Activated CD4-positive, alpha-beta T cell treated with anti-CD3 and anti-CD28 coated beads, Interleukin-2, Interleukin-4, amounts not matched to agents 100 ng/mL and 50 ng/mL, durations not matched to agents 16 hours and 8 hours (primary cell): ENCODE data around the gene LCP2.

Source experiments
- DNase-seq: peaks from one replicate; pipeline ENCODE4 v3.0.0-alpha.2; 2020; ENCODE audit warnings: low spot score

The LCP2 gene

DNA sequence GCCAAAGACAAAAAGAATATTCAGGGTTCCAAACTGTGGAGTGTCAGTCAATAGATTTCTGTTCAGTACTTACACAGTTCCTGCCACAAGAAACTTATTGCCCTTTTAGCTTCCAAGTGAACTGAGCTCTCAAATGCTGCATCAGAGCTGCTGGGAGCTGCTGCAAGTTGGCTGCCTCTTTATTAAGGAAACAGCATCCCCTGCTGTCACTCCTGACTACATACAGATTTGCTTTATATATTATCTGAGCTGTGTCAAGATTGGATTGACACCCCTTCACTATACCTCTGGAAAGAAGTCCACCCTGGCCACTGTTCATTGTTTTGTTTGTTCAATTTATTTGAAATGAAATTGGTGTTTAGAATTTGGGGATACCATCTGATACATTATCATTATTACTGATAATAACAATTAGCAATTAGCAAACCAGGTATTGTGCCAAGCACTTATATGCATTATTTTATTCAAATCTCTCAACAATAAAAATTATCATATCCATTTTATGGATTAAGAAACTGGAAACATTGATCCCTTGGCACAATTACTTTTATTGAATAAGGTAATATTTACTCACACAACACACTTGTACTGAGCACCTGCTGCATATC, 81.2 kb downstream of the LCP2 start:
- no peak for DNase-seq

DNA sequence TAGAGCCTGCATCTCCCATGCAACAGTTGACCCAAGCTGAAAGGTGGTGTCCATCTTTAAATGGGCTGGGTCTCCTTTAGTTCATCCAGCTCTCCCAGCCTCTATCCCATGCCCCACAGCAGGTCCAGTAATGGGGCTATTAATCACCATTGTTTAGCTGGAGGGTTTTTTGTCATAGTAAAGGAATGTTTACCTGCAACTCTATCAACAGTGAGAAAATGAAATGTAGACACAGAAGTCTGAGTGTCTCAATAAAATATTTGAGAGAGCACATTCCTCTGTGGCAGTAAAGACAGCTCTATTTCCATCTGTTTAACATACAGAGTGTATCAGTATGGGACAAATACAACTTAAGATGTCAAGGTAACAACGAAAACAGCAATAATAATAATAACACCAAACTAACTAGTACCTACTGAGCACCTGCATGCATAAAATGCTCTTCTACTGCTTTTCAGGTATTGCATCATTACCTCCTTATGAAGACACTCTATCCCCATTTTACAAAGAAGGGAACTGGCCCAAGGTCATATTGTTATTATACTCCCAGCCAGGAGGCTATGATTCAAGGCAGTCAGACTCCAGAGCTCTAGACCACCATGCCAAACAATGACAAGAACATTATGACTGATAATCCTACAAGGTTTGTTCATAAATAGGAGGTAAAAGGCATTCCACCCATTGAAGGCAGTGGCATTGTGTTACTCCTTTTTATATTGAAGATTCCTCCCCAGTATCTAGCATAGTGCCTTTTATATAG, 85.8 kb downstream of the LCP2 start:
- DNase-seq = no peak

DNA sequence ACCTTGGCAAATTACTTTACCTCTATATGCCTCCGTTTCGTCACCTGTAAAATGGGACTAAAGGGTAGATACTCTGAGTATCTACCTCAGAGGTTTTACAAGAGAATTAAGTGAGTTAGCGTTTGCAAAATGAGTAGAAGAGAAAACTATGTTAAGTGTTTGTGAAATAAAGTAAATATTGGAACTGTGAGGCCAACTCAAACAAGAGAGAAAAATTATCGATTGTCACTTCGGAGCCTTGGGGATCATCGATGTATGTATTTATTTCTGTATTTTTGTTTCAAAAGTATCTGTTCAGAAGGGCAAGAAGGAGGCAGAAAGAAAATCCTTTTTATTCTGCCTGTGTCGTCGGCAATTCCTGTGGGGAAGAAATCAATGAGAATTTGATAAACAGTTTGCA, 90.6 kb downstream of the LCP2 start:
- DNase-seq = no peak

DNA sequence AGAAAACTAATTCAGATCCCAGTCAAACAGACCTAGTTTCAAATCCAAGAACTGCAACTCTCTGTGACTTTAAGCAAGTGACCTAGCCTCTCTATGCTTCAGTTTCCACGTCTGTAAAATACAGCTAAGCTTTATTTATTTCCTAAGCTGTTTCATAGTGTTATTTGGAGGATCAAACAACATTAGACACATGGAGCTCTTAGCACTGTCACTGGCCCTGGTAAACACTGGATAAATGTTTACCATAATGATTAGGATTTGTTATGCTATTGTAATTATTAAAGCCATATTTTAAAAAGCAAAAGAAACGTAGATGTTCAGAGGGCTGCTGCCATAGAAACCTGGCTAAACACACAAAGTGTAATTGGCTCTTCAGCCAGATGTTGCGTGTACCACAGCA, 91.4 kb downstream of the LCP2 start:
- DNase-seq = no peak

DNA sequence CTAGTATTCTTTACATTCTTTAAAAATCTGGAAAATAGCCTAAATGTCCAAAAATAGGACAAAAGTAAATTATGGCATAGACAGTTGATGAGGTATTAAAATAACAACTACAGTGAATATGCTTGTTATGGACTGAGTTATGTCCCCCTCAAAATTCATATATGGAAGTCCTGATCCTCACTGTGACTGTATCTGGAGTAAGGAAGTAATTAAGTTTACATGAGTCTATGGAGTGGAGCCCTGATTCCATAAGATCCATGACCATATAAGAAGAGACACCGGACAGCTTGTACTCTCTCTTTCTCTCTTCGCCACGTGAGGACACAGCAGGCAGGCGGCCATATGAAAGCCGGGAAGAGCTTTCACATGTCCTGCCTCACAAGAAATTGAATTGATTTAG, 93.4 kb downstream of the LCP2 start:
- no peak for DNase-seq

DNA sequence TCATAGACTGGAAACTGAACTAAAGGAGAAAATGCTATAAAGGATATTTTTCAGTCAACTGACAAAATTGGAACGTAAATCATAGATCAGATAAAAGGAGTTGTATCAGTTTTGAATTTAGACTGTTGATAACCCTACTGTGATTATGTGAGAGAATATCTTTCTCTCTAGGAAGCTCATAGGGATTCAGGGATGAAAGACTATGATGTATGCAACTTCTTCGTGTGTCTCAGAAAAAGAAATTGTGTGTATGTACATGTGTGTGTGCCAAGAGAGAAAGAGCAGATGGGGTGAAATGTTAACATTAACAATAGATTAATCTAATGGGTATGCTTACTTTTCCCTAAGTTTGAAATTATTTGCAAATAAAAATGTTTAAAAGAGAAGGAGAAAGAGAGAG, 95.5 kb downstream of the LCP2 start:
- DNase-seq = no peak

DNA sequence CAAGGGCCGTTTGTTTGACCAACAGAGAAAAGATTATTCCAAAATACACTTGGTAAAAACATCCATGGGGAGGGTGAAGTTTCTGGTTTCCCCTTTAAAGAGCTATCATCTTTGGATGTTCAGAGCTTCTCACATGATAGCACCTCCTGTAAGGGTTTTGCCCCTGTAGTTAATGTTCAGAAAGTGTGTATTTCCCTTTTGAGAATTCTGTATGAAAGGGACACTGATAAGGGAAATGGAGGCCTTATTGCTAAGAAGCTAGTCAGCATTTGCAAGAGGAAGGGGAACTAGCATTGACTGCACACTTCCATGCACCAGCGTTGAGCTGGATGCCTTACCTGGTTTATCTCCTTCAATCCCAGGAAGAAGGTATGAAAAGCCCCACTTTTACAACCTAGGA, 96.3 kb downstream of the LCP2 start:
- no peak for DNase-seq

DNA sequence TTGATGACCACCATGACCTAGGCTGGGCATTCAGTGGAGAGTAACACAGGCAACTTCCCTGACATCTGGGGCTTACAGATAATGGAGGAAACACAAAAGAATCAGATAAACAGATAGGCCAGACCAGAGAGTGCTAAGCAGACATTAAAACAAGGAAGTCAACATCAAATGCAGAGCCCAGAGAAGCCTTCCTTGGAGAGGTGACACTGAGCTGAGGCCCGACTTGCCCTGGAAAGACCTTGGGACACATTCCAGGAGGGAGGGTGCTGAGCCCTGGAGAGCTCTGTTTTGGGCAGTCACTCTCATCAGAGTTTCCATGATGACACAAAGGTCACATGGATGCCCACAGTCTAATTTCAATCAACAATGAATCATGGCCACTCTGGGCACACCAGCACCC, 96.7 kb downstream of the LCP2 start:
- no peak for DNase-seq
